ENCODE results near the gene HNRNPH2.

The HNRNPH2 gene

GRCh38 chrX:101397779-101398178, 10.2 kb upstream of the HNRNPH2 start:
- DNase-seq, result no peak

DNA sequence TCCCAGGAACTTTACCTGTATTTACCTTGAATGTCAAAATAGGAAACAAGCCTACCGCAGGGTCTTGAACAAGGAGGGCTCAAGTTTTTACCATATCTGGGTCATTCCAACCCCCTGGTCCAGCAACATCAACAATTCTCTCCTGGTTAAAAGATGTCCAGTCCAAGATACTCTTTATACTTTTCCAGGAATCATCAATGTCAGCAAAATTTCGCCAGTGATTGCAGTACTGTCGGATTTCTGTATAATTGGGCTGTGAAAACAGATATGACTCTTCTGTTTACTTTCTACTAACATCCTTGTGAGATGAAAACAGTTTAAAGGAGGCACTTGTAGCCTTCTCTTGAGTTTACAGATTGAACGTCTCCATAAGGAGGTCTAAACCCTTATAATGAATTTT, 9.3 kb upstream of the HNRNPH2 start:
- no peak for DNase-seq

DNA sequence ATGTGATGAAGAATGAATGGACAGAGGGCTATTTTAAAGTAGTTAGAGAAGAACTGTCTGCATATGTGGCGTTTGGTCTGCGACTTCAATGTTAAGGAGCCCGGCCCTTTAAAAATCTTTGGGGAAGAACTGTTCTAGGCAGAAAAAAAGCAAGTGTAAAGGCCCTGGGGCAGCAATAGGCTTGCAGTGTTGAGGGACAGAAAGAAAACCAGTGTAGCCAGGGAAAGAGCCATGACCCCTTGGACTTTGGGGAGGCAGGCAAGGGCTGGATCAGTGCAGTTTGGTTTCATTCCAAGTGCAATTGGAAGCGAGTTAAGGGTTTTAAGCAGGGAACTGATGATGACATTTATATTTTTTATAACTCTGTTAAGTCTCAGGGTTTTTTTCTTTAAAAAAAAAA, 8.2 kb upstream of the HNRNPH2 start:
- no peak for DNase-seq

DNA sequence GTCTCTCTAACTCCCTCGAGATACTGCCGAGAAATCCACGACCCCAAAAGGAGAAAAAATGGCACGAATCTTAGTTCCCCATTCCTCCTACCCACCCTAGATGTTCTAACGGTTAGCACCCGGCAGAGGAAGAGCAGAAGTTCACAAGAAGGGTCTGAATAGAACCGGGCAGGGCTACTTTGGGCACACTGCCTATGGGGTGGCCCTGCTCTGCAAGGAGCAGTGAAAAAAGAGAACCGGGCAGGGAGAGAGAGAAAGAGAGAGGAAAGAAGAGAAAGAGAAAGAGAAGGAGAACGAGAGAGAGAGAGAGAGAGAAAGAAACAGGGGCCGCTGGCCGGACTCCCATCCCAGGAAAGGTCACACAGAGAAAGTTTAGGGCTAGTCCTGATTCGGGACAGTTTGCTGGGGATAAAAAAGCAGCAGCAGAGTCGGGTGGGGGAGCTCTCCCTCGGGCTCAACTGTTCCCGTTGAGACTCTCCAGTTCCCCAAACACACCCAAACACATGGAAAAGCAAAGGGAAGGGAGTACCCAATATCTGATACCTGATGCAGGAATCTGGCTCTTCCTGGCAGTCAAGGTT, 765 bp upstream of the HNRNPH2 start:
- DNase-seq, result peak in 2 of 3 experiments; percentile 14 to 32

- no peak for DNase-seq
Observed at GRCh38 chrX:101408532-101408841, 465 bp downstream of the HNRNPH2 start.

- no peak for DNase-seq
Observed at GRCh38 chrX:101409043-101409442, 1.0 kb downstream of the HNRNPH2 start.

DNA sequence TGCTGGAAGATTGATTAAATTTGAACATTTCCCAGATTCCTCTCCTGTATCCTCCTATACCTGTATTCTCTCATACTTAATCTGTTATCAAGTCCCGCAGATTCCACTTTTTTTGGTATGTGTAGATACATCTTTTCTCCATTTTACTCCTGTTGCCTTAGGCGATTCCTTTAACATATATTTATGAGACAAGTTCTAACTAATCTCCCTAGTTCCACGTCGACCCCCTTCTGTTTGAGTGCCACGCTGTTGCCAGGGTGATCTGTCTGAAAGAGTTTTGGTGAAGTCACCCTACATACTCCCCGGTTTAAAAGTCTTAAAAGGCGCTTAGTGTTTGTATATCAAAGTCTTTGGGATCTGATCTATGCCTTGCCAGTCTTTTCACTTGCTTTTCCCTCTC, 2.4 kb downstream of the HNRNPH2 start:
- DNase-seq, result no peak

DNA sequence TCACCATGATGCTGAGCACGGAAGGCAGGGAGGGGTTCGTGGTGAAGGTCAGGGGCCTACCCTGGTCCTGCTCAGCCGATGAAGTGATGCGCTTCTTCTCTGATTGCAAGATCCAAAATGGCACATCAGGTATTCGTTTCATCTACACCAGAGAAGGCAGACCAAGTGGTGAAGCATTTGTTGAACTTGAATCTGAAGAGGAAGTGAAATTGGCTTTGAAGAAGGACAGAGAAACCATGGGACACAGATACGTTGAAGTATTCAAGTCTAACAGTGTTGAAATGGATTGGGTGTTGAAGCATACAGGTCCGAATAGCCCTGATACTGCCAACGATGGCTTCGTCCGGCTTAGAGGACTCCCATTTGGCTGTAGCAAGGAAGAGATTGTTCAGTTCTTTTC, 4.0 kb downstream of the HNRNPH2 start:
- DNase-seq, result no peak

DNA sequence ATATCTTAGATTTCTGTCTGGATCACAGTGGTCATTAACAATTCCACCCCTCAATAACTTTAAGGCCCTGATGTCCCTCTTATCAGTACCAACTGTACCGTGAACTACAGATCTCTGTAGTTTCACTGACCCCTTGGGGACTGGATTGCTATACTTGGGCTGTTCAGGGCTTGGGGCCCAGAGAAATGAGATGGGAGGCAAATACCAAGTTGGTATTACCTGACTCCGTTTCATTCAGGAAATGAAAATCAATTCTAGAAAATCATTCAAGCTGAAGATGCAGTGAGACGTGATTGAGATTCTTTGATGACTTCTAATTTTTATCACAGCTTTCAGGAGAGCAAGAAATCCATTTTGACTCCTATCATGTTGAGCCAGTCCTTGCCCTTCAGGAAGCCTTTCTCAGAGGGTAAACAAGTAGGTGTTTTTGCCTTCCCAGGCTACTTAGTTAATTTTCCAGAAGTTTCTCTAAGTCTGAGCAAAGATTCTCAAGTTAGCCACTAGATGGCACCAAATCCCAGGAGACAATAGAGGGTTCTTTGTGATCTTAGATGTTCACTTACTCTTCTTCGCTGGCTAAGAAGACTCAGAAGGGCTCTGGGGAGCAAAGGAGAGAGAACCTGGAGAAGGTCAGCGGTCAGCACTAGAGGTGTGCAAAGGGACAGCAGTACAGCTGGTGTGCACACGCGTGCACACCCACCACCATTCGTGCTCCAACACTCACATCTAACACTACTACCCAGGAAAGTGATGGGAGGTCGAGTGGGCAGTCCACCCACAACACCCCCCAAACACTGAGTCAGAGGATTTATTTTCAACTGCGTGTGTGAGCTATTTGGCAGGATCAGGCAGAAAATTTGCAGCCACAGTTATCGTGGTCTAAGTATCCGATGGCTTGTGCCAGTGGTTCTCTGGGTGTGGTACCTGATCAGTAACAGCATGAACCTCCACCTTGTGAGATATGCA, 7.4 kb downstream of the HNRNPH2 start:
- DNase-seq, result peak; percentile 54 to 85 (median 68)

DNA sequence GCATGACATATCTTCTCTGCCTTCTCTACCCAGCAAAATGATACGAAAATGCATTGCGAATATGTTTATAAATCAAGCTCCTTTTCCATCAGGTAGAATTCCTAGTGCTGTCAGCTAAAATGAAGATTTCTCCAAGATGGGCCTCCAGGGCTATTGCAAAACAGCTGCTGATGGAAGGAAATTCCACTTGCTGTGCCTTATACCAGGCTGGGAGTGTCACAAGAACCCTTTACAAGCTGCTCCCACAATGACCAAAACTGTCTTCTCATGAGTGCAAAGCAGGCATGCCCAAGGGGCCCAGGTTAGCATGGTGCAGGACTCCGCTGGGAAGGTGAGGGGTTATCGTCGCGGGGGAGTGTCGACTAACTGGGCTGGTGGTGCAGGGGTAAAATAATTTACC, 8.7 kb downstream of the HNRNPH2 start:
- DNase-seq, result no peak

DNA sequence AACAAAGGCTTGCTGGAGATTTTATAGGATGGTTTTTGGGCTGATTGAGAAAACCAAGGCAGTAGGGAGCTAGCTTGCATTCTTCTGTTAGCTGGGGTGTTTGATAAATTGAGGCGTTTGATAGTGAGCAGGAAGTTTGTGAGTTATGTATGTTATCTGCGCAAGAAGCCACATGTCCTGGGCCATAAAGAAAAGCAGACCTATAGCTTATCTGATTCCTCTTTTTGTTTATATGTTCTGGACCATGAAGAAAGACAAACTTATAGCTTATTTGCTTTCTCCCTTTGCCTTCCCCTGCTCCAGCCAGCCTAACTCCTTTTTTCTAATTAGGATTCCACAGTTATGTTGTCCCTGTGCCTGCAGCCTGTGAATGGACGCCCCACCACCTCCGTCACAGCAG, 9.2 kb downstream of the HNRNPH2 start:
- DNase-seq, result no peak

DNA sequence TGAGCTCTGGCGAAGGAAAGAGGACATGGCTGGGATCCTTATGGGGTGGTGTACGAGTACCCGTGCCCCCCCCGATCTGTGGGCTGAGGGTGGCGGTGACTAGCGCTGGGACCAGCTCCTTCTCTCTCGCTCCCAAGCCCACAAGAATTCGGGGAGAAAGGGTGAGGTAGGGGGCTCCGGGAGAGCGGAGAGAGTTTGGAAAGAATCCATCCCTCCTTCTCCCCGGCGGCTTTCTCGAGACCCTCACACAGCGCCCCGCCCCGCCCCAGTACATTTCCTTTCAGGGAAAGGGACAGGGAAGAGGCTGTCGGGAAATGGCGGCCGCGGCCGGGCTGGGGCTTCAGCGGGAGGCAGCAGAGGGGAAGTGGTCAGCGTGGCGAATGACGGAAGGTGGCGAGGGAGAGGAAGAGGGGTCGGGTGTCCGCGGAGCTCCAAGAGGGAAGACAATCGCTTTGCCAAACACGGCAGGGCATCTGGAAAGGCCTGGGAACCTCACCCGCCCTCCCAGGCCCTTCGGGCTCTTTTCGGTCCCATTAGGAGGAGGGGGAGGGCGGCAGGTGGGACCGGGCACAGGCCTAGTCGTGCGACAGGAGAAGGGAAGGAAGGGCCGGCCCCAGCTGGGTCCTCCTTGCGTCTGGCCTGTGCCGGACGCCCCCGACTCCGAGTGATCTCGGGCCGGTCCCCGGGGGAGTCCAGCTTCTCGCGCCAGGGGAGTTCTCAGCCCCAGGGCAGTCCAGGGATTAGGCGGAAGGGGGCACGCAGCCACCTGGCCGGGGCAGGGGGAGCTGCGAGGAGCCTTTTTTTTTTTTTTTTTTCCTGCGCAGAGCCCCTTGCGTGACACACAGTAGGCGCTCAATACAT, 10.2 kb downstream of the HNRNPH2 start:
- peak; percentile 65 to 79 (median 67) for DNase-seq

DNA sequence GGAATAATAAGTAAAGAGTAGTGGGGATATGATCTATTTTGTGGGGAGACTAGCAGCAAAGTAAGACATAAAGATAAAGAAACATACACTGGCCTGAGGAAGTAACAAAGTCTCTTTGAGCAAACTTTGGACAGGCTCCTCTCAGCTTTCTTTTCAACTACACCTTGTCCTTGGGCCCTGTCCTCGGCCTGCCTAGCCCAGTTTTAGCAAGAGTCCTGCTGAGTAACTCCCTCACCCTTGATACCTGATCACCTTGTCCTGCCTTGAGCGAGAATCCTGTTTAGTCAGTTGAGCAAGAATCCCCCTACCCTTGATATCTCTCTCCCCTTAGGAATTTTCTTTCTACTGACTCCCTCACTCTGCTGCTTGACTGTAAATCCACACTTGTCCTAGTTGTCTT, 11.5 kb downstream of the HNRNPH2 start:
- DNase-seq, result no peak

DNA sequence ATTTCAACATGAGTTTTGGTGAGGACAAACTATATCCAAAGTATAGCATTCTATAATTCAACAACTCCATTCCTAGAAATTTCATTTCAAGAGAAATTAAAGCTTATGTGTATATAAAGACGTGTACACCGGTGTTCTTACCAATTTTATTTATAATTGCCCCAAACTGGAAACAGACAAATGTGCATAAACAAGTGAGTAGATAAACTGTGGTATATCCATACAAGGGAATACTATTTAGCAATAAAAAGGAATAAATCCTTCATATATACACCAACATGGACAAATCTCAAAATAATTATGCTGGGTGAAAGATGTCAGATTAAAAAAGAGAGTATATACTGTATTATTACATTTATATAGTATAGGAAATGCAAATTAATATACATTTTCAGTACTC, 19.9 kb downstream of the HNRNPH2 start:
- no peak for DNase-seq

DNA sequence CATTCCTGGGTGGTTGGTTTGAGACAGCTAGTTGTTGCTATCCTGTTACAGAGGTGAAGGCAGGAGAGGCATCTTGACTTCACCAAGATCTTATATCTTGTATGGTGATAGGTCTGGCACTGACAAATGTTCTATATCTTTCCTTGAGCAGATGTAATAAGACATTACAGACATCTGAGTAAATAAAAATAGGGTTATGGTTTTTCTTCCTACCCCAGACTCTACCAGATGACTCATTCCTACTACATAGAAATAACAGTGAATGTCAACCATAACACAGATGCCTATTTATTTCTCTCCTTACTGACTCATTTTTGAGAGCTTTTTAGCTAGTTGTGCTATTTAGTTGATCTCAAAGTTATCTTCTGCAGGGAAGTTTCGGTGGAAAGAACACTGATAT, 21.9 kb downstream of the HNRNPH2 start:
- no peak for DNase-seq

GRCh38 chrX:101430457-101431078, 22.5 kb downstream of the HNRNPH2 start:
- no peak for DNase-seq

- DNase-seq, result no peak
Observed at GRCh38 chrX:101442085-101442484, 34.1 kb downstream of the HNRNPH2 start.

- no peak for DNase-seq
Observed at GRCh38 chrX:101449279-101449678, 41.3 kb downstream of the HNRNPH2 start.

DNA sequence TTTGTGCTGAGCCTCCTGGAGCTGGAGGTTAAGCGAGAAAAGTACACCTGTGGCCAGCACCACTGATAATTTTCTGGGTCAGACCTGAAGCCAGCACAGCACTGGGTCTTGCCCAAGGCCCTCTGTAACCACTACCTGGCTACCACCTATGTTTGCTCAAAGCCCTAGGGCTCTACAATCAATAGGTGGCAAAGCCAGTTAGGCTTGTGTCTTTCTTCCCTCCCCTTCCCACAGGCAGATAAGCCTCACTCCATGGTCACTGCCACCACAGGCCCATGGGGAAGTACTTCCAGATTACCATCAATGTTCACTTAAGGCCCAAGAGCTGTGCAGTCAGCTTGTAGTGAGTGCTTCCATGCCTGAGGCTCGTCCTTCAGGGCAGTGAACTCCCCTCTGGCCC, 42.1 kb downstream of the HNRNPH2 start:
- no peak for DNase-seq

DNA sequence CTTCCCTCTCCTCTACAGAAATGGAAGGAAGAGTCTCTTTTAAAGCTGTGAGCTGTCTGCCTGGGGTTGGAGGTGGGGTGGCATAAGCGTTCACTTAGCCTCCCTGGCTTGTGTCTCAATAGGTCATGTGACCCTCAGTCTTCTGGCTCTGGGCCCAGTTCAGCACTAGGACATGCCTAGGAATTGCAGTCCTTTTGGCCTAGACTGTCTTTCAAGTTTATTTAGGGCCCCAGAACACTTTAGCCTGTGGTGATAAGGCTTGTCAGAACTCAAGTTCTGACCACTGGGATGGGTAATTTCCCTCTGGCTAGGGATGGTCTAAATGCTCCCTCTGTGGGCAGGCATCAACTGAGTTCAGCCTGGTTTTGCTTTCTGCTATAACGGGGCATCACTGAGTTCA, 42.9 kb downstream of the HNRNPH2 start:
- no peak for DNase-seq

DNA sequence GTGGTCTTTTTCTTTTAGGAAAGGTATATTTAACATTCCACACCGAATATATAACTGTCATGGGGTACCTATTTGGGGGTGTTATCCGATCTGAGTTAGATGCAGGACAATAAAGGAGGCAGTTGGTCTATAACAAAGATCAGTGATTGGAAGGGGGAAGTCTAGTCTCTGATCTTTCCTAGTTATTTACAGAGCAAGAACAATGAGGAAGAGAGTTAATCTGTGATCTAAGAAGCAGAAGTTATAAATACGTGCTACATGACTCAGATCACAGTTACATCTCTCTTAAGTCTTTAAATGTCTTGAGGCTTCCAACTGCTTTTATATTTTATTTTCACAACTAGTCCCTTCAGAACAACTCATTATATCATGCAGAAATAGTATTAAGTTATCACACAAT, 44.0 kb downstream of the HNRNPH2 start:
- no peak for DNase-seq

GRCh38 chrX:101460669-101461068, 52.6 kb downstream of the HNRNPH2 start:
- DNase-seq, result no peak

GRCh38 chrX:101462892-101463291, 54.9 kb downstream of the HNRNPH2 start:
- peak; percentile 15 to 68 (median 32) for DNase-seq
